ENCODE measurements around the gene CNPY2.

DNA sequence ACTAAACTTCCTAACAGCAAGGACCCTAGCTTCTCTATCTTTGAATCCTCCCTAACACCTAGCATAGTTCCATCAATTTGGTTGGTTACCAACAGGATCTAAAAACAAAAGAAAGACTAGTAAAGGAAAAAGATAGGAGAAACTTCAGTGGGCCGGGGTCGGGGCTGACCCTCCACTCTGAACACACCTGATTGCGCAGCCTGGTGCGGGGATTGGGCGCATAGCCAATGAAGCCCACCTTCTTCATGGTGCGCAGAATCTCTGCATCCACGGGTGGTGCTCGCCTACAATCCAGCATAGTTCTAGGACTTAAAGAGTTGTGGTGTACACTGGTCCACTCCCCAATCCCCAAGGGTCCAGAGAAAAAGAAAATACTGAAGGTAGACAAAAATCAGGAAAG, 10.3 kb upstream of the CNPY2 start:
- TF ChIP-seq, protein P1, sequence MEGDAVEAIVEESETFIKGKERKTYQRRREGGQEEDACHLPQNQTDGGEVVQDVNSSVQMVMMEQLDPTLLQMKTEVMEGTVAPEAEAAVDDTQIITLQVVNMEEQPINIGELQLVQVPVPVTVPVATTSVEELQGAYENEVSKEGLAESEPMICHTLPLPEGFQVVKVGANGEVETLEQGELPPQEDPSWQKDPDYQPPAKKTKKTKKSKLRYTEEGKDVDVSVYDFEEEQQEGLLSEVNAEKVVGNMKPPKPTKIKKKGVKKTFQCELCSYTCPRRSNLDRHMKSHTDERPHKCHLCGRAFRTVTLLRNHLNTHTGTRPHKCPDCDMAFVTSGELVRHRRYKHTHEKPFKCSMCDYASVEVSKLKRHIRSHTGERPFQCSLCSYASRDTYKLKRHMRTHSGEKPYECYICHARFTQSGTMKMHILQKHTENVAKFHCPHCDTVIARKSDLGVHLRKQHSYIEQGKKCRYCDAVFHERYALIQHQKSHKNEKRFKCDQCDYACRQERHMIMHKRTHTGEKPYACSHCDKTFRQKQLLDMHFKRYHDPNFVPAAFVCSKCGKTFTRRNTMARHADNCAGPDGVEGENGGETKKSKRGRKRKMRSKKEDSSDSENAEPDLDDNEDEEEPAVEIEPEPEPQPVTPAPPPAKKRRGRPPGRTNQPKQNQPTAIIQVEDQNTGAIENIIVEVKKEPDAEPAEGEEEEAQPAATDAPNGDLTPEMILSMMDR (IDR thresholded peaks at IDR 0.05) = no peak
- TF ChIP-seq POLR2A (IDR thresholded peaks at IDR 0.05) = no peak
